ENCODE results near the gene ANKRD12.

ANKRD12 gene

GRCh38 chr18:9232977-9233376 lies 96.4 kb downstream of the ANKRD12 start:
- ChIA-PET POLR2A (no interaction called here), CTCF (interaction anchor here (0.7 kb wide), 1 partner anchor 129 kb away, joined by 3 read pairs; no protein-coding TSS in a partner anchor)
- Histone ChIP-seq H3K9me3 (ENCODE audit: control insufficient read depth, insufficient read depth, low read depth, low read length) (no peaks in the 10 kb centered on the region), H3K4me3 (ENCODE audit: low read depth, low read length) (no peak overlapping the region), H3K27ac (ENCODE audit: extremely low read depth, low read depth, low read length) (no peak overlapping the region), H3K36me3 (ENCODE audit: control insufficient read depth in 2 of 2, insufficient read depth in 1 of 2, low read length in 2 of 2) (peaks cover 1 to 4% of the 10 kb centered on the region in 2 experiments; a peak in 2 of 3 replicates), H3K4me1 (ENCODE audit: control insufficient read depth, insufficient read depth, low read length) (no peaks in the 10 kb centered on the region)
- TF ChIP-seq ZNF112 (tag by site-specific recombination; IDR thresholded peaks at IDR 0.05) (no peak), ZBTB26 (tag by site-specific recombination; optimal IDR thresholded peaks at IDR 0.05) (no peak), ZNF626 (tag by site-specific recombination; IDR thresholded peaks at IDR 0.05) (no peak), ZBTB1 (tag by site-specific recombination; IDR thresholded peaks at IDR 0.05) (no peak), ZNF311 (tag by site-specific recombination; IDR thresholded peaks at IDR 0.05; ENCODE audit: borderline replicate concordance) (no peak), ZNF549 (tag by site-specific recombination; IDR thresholded peaks at IDR 0.05) (no peak), ZNF394 (tag by site-specific recombination; IDR thresholded peaks at IDR 0.05; ENCODE audit: borderline replicate concordance) (no peak), ZNF768 (tag by site-specific recombination; IDR thresholded peaks at IDR 0.05) (no peak)

GRCh38 chr18:9233771-9234440 lies 97.3 kb downstream of the ANKRD12 start:
- Histone ChIP-seq H3K27ac (ENCODE audit: extremely low read depth, low read depth, low read length) (no peak overlapping the region), H3K4me3 (ENCODE audit: low read depth, low read length) (no peak overlapping the region), H3K36me3 (ENCODE audit: control insufficient read depth in 2 of 2, insufficient read depth in 1 of 2, low read length in 2 of 2) (peaks cover 0 to 4% of the 10 kb centered on the region in 2 experiments; a peak in 1 of 3 replicates), H3K4me1 (ENCODE audit: control insufficient read depth, insufficient read depth, low read length) (no peaks in the 10 kb centered on the region), H3K9me3 (ENCODE audit: control insufficient read depth, insufficient read depth, low read depth, low read length) (no peaks in the 10 kb centered on the region)
- no peak for TF ChIP-seq REST (tag by site-specific recombination; IDR thresholded peaks at IDR 0.05)
- no peak for TF ChIP-seq ZNF48 (tag by site-specific recombination; IDR thresholded peaks at IDR 0.05)
- TF ChIP-seq ZNF555 (tag by site-specific recombination; conservative IDR thresholded peaks at IDR 0.05), result no peak
- no peak for TF ChIP-seq PRDM2 (tag by site-specific recombination; IDR thresholded peaks at IDR 0.05; ENCODE audit: borderline replicate concordance)
- TF ChIP-seq ZNF112 (tag by site-specific recombination; IDR thresholded peaks at IDR 0.05), result no peak
- no peak for TF ChIP-seq CTCF (tag by site-specific recombination; IDR thresholded peaks at IDR 0.05)
- no peak for TF ChIP-seq ZNF266 (tag by site-specific recombination; IDR thresholded peaks at IDR 0.05; ENCODE audit: low read depth)
- TF ChIP-seq PRDM6 (tag by site-specific recombination; IDR thresholded peaks at IDR 0.05), result no peak
- no peak for TF ChIP-seq ZNF114 (tag by site-specific recombination; IDR thresholded peaks at IDR 0.05)
- TF ChIP-seq ZBTB17 (tag by site-specific recombination; IDR thresholded peaks at IDR 0.05), result no peak
- no peak for TF ChIP-seq ZNF155 (tag by site-specific recombination; IDR thresholded peaks at IDR 0.05)
- POLR2A ChIA-PET, result no interaction called here
- CTCF ChIA-PET, result interaction anchor here (0.7 kb wide), 1 partner anchor 130 kb away, joined by 3 read pairs; no protein-coding TSS in a partner anchor

Data from HEK293 (cell line).